ENCODE data around the gene TGM1. TPM values are rescaled to one million over a fixed set of nuclear protein-coding genes. Genes with fewer than 3 reads are reported as not detected.

The TGM1 gene
- total and polyA plus RNA-seq, 4 experiments from 2014 or later, result 0.11 to 16.1 (median 5.5) TPM

DNA sequence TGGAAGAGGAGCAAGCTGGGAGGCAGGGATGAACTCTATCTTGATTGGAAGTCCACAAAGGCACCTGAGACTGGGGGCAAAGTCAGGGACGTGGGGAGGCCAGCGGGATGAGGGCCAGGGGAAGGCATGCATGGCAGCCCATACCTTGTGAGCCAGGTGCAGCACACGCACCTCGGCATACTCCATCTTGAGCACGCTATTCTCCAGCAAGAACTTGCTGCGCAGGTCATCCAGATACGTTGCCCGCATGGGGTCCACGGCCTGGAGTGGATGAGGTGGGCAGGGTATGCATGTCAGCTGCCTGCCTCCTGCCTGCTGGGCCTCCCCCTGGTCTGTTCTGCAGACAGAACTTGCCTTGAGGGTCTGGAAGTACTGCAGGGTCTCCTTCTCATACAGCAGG, 4.5 kb upstream of the TGM1 start:
- ChIA-PET CTCF (ENCODE audit: partially characterized antibody) (interaction anchor here (6.5 kb wide), 1 partner anchor 25 kb away, joined by 84 read pairs; the partner anchor contains the start of gene TINF2), POLR2A (ENCODE audit: partially characterized antibody) (interaction anchor here (0.8 to 6.0 kb wide), 2 partner anchors 12 to 25 kb away, joined by 3 to 128 read pairs; partner anchors contain the start of gene TINF2)
- DNase-seq, result no peak
- Histone ChIP-seq H3K4me1 (ENCODE audit: insufficient read depth, low read length) (peaks cover 16% of the 10 kb centered on the region), H3K9me3 (ENCODE audit: control insufficient read depth in 1 of 2, low read length in 2 of 2) (no peaks in the 10 kb centered on the region), H3K27me3 (ENCODE audit: insufficient read depth, low read length) (no peaks in the 10 kb centered on the region), H3K27ac (ENCODE audit: low read depth, low read length) (no peak overlapping the region), H3K36me3 (ENCODE audit: insufficient read depth, low read length) (peaks cover 26% of the 10 kb centered on the region), H3K4me3 (ENCODE audit: low read length in 2 of 2) (no peak overlapping the region)
- Mint-ChIP-seq H3K27ac (peak overlapping the region in 1 of 7 donors; percentile 23), H3K4me1 (peaks cover 13 to 27% (median 21%) of the 10 kb centered on the region in 4 donors), H3K27me3 (no peaks in the 10 kb centered on the region), H3K4me3 (no peak overlapping the region), H3K9me3 (no peaks in the 10 kb centered on the region), H3K36me3 (peaks cover 34 to 50% of the 10 kb centered on the region in 2 donors)
- intact Hi-C loops (cut with micrococcal nuclease), result no loop called here

- no peak overlapping the region for H3K4me3 ChIP-seq (ENCODE audit: low read length in 2 of 2)
- H3K27me3 Mint-ChIP-seq, result no peaks in the 10 kb centered on the region
- ChIA-PET CTCF (ENCODE audit: partially characterized antibody) (interaction anchor here (6.5 kb wide), 1 partner anchor 24 kb away, joined by 84 read pairs; the partner anchor contains the start of gene TINF2), POLR2A (ENCODE audit: partially characterized antibody) (interaction anchor here (1.4 to 6.0 kb wide), 2 partner anchors 25 to 33 kb away, joined by 4 to 128 read pairs; partner anchors contain the start of genes DHRS1, NOP9 and TINF2)
- no peaks in the 10 kb centered on the region for H3K27me3 ChIP-seq (ENCODE audit: insufficient read depth, low read length)
- no peaks in the 10 kb centered on the region for H3K9me3 Mint-ChIP-seq
- peaks cover 34 to 53% of the 10 kb centered on the region in 2 donors for H3K36me3 Mint-ChIP-seq
- no peak for DNase-seq
- H3K36me3 ChIP-seq (ENCODE audit: insufficient read depth, low read length), result peaks cover 26% of the 10 kb centered on the region
- H3K4me1 Mint-ChIP-seq, result peaks cover 4 to 18% (median 12%) of the 10 kb centered on the region in 4 donors
- intact Hi-C loops (cut with micrococcal nuclease), result no loop called here
- peaks cover 7% of the 10 kb centered on the region for H3K4me1 ChIP-seq (ENCODE audit: insufficient read depth, low read length)
- H3K27ac ChIP-seq (ENCODE audit: low read depth, low read length), result no peak overlapping the region
- H3K4me3 Mint-ChIP-seq, result peak overlapping the region in 1 of 8 donors; percentile 3
- no peaks in the 10 kb centered on the region for H3K9me3 ChIP-seq (ENCODE audit: control insufficient read depth in 1 of 2, low read length in 2 of 2)
- H3K27ac Mint-ChIP-seq, result peak overlapping the region in 4 of 7 donors; percentile 23 to 85 (median 64)
These were observed 3.6 kb upstream of the TGM1 start for GRCh38 chr14:24266344-24267244.

DNA sequence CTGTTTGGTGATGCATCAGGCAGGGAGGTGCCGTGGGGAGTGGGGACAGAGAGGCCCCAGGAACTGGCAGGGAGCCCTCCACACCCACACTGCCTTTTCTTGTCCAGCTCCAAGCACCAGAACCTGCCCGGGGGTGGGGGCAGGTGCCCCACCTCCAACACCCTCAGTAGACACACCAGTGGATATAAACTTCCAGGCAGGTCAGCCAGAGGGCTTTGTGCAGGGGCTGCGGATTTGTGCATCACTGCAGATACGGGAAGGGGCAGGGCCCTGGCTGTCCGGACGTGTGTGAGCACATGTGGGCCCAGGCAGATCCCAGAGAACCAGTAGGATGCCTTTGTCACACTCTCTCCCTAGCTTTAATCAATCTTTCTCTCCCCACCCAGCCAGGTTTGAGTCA, 1.3 kb upstream of the TGM1 start:
- intact Hi-C loops (cut with micrococcal nuclease), result no loop called here
- Mint-ChIP-seq H3K27me3 (no peaks in the 10 kb centered on the region), H3K4me3 (no peak overlapping the region)

GRCh38 chr14:24263848-24264247, 871 bp upstream of the TGM1 start:
- Mint-ChIP-seq H3K4me3 (no peak overlapping the region), H3K27ac (peak overlapping the region in 1 of 7 donors; percentile 46), H3K4me1 (peaks cover 0 to 5% (median 0%) of the 10 kb centered on the region in 4 donors), H3K36me3 (peaks cover 28 to 44% of the 10 kb centered on the region in 2 donors), H3K9me3 (no peaks in the 10 kb centered on the region), H3K27me3 (no peaks in the 10 kb centered on the region)
- Histone ChIP-seq H3K36me3 (ENCODE audit: insufficient read depth, low read length) (peaks cover 27% of the 10 kb centered on the region), H3K27me3 (ENCODE audit: insufficient read depth, low read length) (no peaks in the 10 kb centered on the region), H3K27ac (ENCODE audit: low read depth, low read length) (no peak overlapping the region), H3K4me1 (ENCODE audit: insufficient read depth, low read length) (no peaks in the 10 kb centered on the region), H3K9me3 (ENCODE audit: control insufficient read depth in 1 of 2, low read length in 2 of 2) (no peaks in the 10 kb centered on the region), H3K4me3 (ENCODE audit: low read length in 2 of 2) (no peak overlapping the region)
- DNase-seq, result no peak
- POLR2A ChIA-PET (ENCODE audit: partially characterized antibody), result interaction anchor here (1.2 to 1.5 kb wide), 3 partner anchors 10 to 166 kb away, joined by 3 to 4 read pairs (median 3); partner anchors contain the start of genes CBLN3, KHNYN and TINF2
- CTCF ChIA-PET (ENCODE audit: partially characterized antibody), result interaction anchor here (1.0 to 2.0 kb wide), 2 partner anchors 17 to 21 kb away, joined by 3 to 8 read pairs; partner anchors contain the start of gene TINF2
- intact Hi-C loops (cut with micrococcal nuclease), result no loop called here

More for the DNA sequence above, 1.3 kb upstream of the TGM1 start:
- no peak overlapping the region for H3K27ac ChIP-seq (ENCODE audit: low read depth, low read length)
- ChIA-PET CTCF (ENCODE audit: partially characterized antibody) (interaction anchor here (1.0 to 2.0 kb wide), 2 partner anchors 18 to 21 kb away, joined by 3 to 8 read pairs; partner anchors contain the start of gene TINF2), POLR2A (ENCODE audit: partially characterized antibody) (interaction anchor here (1.2 to 1.5 kb wide), 3 partner anchors 10 to 165 kb away, joined by 3 to 4 read pairs (median 3); partner anchors contain the start of genes CBLN3, KHNYN and TINF2)
- no peaks in the 10 kb centered on the region for H3K4me1 ChIP-seq (ENCODE audit: insufficient read depth, low read length)
- Mint-ChIP-seq H3K4me1 (peaks cover 0 to 5% (median under 1%) of the 10 kb centered on the region in 4 donors), H3K9me3 (no peaks in the 10 kb centered on the region), H3K27ac (peak overlapping the region in 1 of 7 donors; percentile 23), H3K36me3 (peaks cover 32 to 46% of the 10 kb centered on the region in 2 donors)
- no peaks in the 10 kb centered on the region for H3K27me3 ChIP-seq (ENCODE audit: insufficient read depth, low read length)
- no peaks in the 10 kb centered on the region for H3K9me3 ChIP-seq (ENCODE audit: control insufficient read depth in 1 of 2, low read length in 2 of 2)
- DNase-seq, result no peak
- no peak overlapping the region for H3K4me3 ChIP-seq (ENCODE audit: low read length in 2 of 2)
- H3K36me3 ChIP-seq (ENCODE audit: insufficient read depth, low read length), result peaks cover 27% of the 10 kb centered on the region

DNA sequence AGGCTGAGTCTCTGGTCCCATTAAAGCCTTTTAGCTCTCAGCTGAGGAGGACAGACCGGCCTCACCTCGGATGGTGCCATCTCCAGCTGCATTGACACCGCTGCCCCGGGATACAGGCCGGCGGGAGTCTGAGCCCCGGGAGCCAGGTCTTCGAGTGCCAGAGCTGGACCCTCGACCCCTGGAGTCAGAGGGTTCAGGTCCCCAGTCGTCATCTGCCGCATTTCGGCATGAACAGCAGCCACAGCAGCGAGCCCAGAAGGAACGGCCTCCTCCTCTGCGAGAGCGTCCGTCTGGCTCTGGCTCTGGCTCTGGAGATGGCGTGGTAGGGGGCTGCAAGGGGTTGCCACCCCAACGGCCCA, 1.0 kb downstream of the TGM1 start:
- ChIA-PET CTCF (ENCODE audit: partially characterized antibody) (interaction anchor here (0.9 to 1.7 kb wide), 2 partner anchors 11 to 204 kb away, joined by 3 to 4 read pairs; no protein-coding TSS in a partner anchor), POLR2A (ENCODE audit: partially characterized antibody) (interaction anchor here (1.1 to 1.6 kb wide), 2 partner anchors 10 to 19 kb away, joined by 3 to 5 read pairs; partner anchors contain the start of gene TINF2)
- Histone ChIP-seq H3K27ac (ENCODE audit: low read depth, low read length) (no peak overlapping the region), H3K36me3 (ENCODE audit: insufficient read depth, low read length) (peaks cover 19% of the 10 kb centered on the region), H3K9me3 (ENCODE audit: control insufficient read depth in 1 of 2, low read length in 2 of 2) (no peaks in the 10 kb centered on the region), H3K4me1 (ENCODE audit: insufficient read depth, low read length) (no peaks in the 10 kb centered on the region), H3K27me3 (ENCODE audit: insufficient read depth, low read length) (no peaks in the 10 kb centered on the region), H3K4me3 (ENCODE audit: low read length in 2 of 2) (no peak overlapping the region)
- intact Hi-C loops (cut with micrococcal nuclease), result no loop called here
- H3K27ac Mint-ChIP-seq, result no peak overlapping the region
- no peak for DNase-seq
- H3K36me3 Mint-ChIP-seq, result peaks cover 19 to 40% of the 10 kb centered on the region in 2 donors
- no peak overlapping the region for H3K4me3 Mint-ChIP-seq
- H3K4me1 Mint-ChIP-seq, result peaks cover 0 to under 1% (median 0%) of the 10 kb centered on the region in 4 donors
- H3K27me3 Mint-ChIP-seq, result no peaks in the 10 kb centered on the region
- no peaks in the 10 kb centered on the region for H3K9me3 Mint-ChIP-seq

GRCh38 chr14:24261256-24261968, 1.6 kb downstream of the TGM1 start:
- Histone ChIP-seq H3K9me3 (ENCODE audit: control insufficient read depth in 1 of 2, low read length in 2 of 2) (no peaks in the 10 kb centered on the region), H3K36me3 (ENCODE audit: insufficient read depth, low read length) (peaks cover 14% of the 10 kb centered on the region), H3K4me3 (ENCODE audit: low read length in 2 of 2) (no peak overlapping the region), H3K27me3 (ENCODE audit: insufficient read depth, low read length) (no peaks in the 10 kb centered on the region), H3K4me1 (ENCODE audit: insufficient read depth, low read length) (no peaks in the 10 kb centered on the region), H3K27ac (ENCODE audit: low read depth, low read length) (no peak overlapping the region)
- POLR2A ChIA-PET (ENCODE audit: partially characterized antibody), result interaction anchor here (1.6 kb wide), 1 partner anchor 19 kb away, joined by 5 read pairs; the partner anchor contains the start of gene TINF2
- H3K4me3 Mint-ChIP-seq, result no peak overlapping the region
- peaks cover 19 to 37% of the 10 kb centered on the region in 2 donors for H3K36me3 Mint-ChIP-seq
- no peaks in the 10 kb centered on the region for H3K4me1 Mint-ChIP-seq
- H3K27ac Mint-ChIP-seq, result peak overlapping the region in 2 of 7 donors; percentile 58 to 79
- no peaks in the 10 kb centered on the region for H3K27me3 Mint-ChIP-seq
- intact Hi-C loops (cut with micrococcal nuclease), result no loop called here
- CTCF ChIA-PET (ENCODE audit: partially characterized antibody), result interaction anchor here (0.9 to 1.7 kb wide), 2 partner anchors 10 to 203 kb away, joined by 3 to 4 read pairs; no protein-coding TSS in a partner anchor
- no peaks in the 10 kb centered on the region for H3K9me3 Mint-ChIP-seq
- DNase-seq, result no peak

Data from CD4-positive, alpha-beta memory T cell (primary cell).